Measurements from ENCODE around the gene IL20RB. TPM values are rescaled to one million over a fixed set of nuclear protein-coding genes. Genes with fewer than 3 reads are reported as not detected.

Gene IL20RB
- total RNA-seq, 2 experiments from 2014 or later = 1.3 to 1.9 TPM

- Mint-ChIP-seq H3K9me3 (no peaks in the 10 kb centered on the region), H3K36me3 (no peaks in the 10 kb centered on the region), H3K27ac (no peak overlapping the region), H3K4me1 (no peaks in the 10 kb centered on the region), H3K4me3 (no peak overlapping the region), H3K27me3 (peaks cover 4% of the 10 kb centered on the region)
- POLR2A ChIA-PET = no interaction called here
- ATAC-seq (ENCODE audit: low read depth) = no peak
- DNase-seq = no peak
Observed at GRCh38 chr3:137047240-137047639, 89.5 kb downstream of the IL20RB start.

- ATAC-seq (ENCODE audit: low read depth) = no peak
- POLR2A ChIA-PET = no interaction called here
- DNase-seq = no peak
- peaks cover 4% of the 10 kb centered on the region for H3K27me3 Mint-ChIP-seq
- no peaks in the 10 kb centered on the region for H3K9me3 Mint-ChIP-seq
- H3K4me1 Mint-ChIP-seq = no peaks in the 10 kb centered on the region
- no peak overlapping the region for H3K4me3 Mint-ChIP-seq
- H3K36me3 Mint-ChIP-seq = no peaks in the 10 kb centered on the region
- no peak overlapping the region for H3K27ac Mint-ChIP-seq
Observed at GRCh38 chr3:137050281-137050680, 92.5 kb downstream of the IL20RB start.

GRCh38 chr3:137052298-137052697, 94.5 kb downstream of the IL20RB start:
- DNase-seq (no peak), ATAC-seq (ENCODE audit: low read depth) (no peak)
- no peak overlapping the region for H3K4me3 Mint-ChIP-seq
- H3K36me3 Mint-ChIP-seq = no peaks in the 10 kb centered on the region
- no peaks in the 10 kb centered on the region for H3K4me1 Mint-ChIP-seq
- no peak overlapping the region for H3K27ac Mint-ChIP-seq
- no peaks in the 10 kb centered on the region for H3K9me3 Mint-ChIP-seq
- POLR2A ChIA-PET = no interaction called here
- peaks cover 5% of the 10 kb centered on the region for H3K27me3 Mint-ChIP-seq

Other genes starting within 250 kb of the IL20RB start
- 10 to 100 TPM; 39.4 to 43.7 TPM for gene STAG1, start 205.6 kb upstream of the IL20RB start, total RNA-seq
- under 1 TPM; 0.19 to 0.28 TPM for gene SLC35G2, start 138.9 kb upstream of the IL20RB start, total RNA-seq
- 10 to 100 TPM; 37.2 to 42.2 TPM for gene NCK1, start 95.8 kb upstream of the IL20RB start, total RNA-seq

Data from activated naive CD8-positive, alpha-beta T cell treated with anti-CD3 and anti-CD28 coated beads, Interleukin-2, amount 10 ng/mL, durations not matched to agents 7 days and 5 days (primary cell).